GM21576 (cell line): ENCODE results near the gene TMC7.

Experiments used
- ATAC-seq: cut with Tn5 transposase; IDR thresholded peaks from one replicate; pipeline ENCODE4 v1.9.1; 2021; ENCODE audit warnings: mild to moderate bottlenecking, moderate library complexity; ENCODE audit not compliant: unreplicated experiment

The TMC7 gene

GRCh38 chr16:19112099-19112407 lies 128.3 kb downstream of the TMC7 start:
- no peak for ATAC-seq
